Panc1 (cell line): Measurements from ENCODE around the gene ZDHHC7. TPM values are rescaled to one million over a fixed set of nuclear protein-coding genes. Genes with fewer than 3 reads are reported as not detected.

Experiments used
- ATAC-seq: fragments of 200-7000 bp; cut with Tn5 transposase; 2 replicates; pipeline ENCODE4 v1.9.1; 2020; ENCODE audit warnings: mild to moderate bottlenecking, moderate library complexity
- BruUV-seq: library from RNA; stranded (reverse); fragments of 400-500 nt; replicated peaks from 2 replicates; lab custom pipeline; 2021; lab: Mats Ljungman, UMichigan
- CTCF ChIA-PET: fragments of 300-600 bp; sonication (Branson Sonifier 250); formaldehyde crosslinking; loops from one replicate; lab custom pipeline; 2022; ENCODE audit warnings: antibody characterized with exemption; lab: Charles Lee
- POLR2A ChIA-PET: fragments of 300-600 bp; sonication (Branson Sonifier 250); formaldehyde crosslinking; loops from one replicate; lab custom pipeline; 2022; ENCODE audit warnings: antibody characterized with exemption; lab: Charles Lee
- DNase-seq: peaks from one replicate; pipeline ENCODE4 v3.0.0-alpha.2; 2010; ENCODE audit warnings: low read depth, low spot score
- H3K27ac ChIP-seq: 2 replicates; pipeline ENCODE4 v1.5.1; 2011; ENCODE audit warnings: mild to moderate bottlenecking, low read length, inconsistent platforms
- H3K27me3 ChIP-seq: fragments of 200-500 bp; sonication (Bioruptor generic); 2 replicates; pipeline ENCODE4 v1.6.0; 2014; ENCODE audit warnings: low read length, inconsistent platforms; ENCODE audit not compliant: control insufficient read depth, insufficient read depth
- H3K36me3 ChIP-seq: fragments of 200-500 bp; sonication (Bioruptor generic); 2 replicates; pipeline ENCODE4 v1.5.1; 2014; ENCODE audit warnings: inconsistent platforms, mild to moderate bottlenecking, low read length, moderate library complexity; ENCODE audit not compliant: control insufficient read depth, insufficient read depth
- H3K4me1 ChIP-seq: 2 replicates; pipeline ENCODE4 v1.5.1; 2011; ENCODE audit warnings: inconsistent platforms, mild to moderate bottlenecking, low read length, moderate library complexity; ENCODE audit not compliant: control insufficient read depth, insufficient read depth
- H3K4me3 ChIP-seq, 2 experiments: 2 replicates each; pipeline ENCODE4 v1.5.1; 2011 to 2012; ENCODE audit warnings: low read depth in 2 of 2, low read length in 2 of 2, mild to moderate bottlenecking in 2 of 2, inconsistent platforms in 1 of 2, moderate library complexity in 1 of 2
- H3K9me3 ChIP-seq: fragments of 200-500 bp; sonication (Bioruptor generic); 2 replicates; pipeline ENCODE4 v1.5.1; 2014; ENCODE audit warnings: low read depth, mild to moderate bottlenecking, inconsistent platforms, low read length, moderate library complexity; ENCODE audit not compliant: control insufficient read depth, insufficient read depth
- CTCF ChIP-seq: fragments of 450-650 bp; IDR thresholded peaks from 2 replicates; pipeline ENCODE4 v1.5.1; 2017; ENCODE audit warnings: mild to moderate bottlenecking
- POLR2AphosphoS5 ChIP-seq: IDR thresholded peaks from 2 replicates; pipeline ENCODE4 v1.6.1; 2012; ENCODE audit warnings: mild to moderate bottlenecking, low read depth, low read length, moderate library complexity
- SIN3A ChIP-seq: IDR thresholded peaks from 2 replicates; pipeline ENCODE4 v1.6.1; 2012; ENCODE audit warnings: low read depth, mild to moderate bottlenecking, low read length, moderate library complexity, borderline replicate concordance; ENCODE audit not compliant: insufficient read depth
- TCF7L2 ChIP-seq: IDR thresholded peaks from 2 replicates; pipeline ENCODE4 v1.6.1; 2011; ENCODE audit warnings: mild to moderate bottlenecking, low read depth, low read length, inconsistent platforms
- in situ Hi-C: cut with HindIII; loops from 2 replicates; pipeline ENCODE4 v1.10.0; 2016; ENCODE audit warnings: low sequenced_read_pairs, low pct_unique_long_range_greater_than_20kb
- intact Hi-C: fragments of 100-400 bp; cut with micrococcal nuclease; formaldehyde crosslinking; loops from one replicate; pipeline ENCODE4 v1.10.0; 2022; ENCODE audit not compliant: unreplicated experiment
- total RNA-seq: library from RNA; stranded (reverse); gene quantifications from one replicate; pipeline ENCODE4 v1.2.1, GENCODE V29; 2021; ENCODE audit not compliant: unreplicated experiment
- TF ChIP-seq, protein P1 (sequence below), 2 experiments: IDR thresholded peaks; 2 replicates each; pipeline ENCODE4 v1.6.1; 2011 to 2012; ENCODE audit warnings: low read depth in 2 of 2, control low read depth in 1 of 2, low read length in 1 of 2, mild to moderate bottlenecking in 1 of 2, moderate library complexity in 1 of 2; ENCODE audit not compliant: insufficient read depth in 1 of 2

Gene ZDHHC7
- total RNA-seq, 1 experiment from 2014 or later, result 71.5 TPM

- CTCF ChIA-PET, result no interaction called here
- in situ Hi-C loops, result no loop called here
Measured at GRCh38 chr16:85041219-85042166, 30.2 kb upstream of the ZDHHC7 start.

GRCh38 chr16:85040685-85041084, 29.4 kb upstream of the ZDHHC7 start:
- CTCF ChIA-PET, result no interaction called here
- BruUV-seq, result no TSS peak
- H3K4me1 ChIP-seq, result no peaks in the 10 kb centered on the region
- ATAC-seq (no peak), DNase-seq (no peak)
- H3K27me3 ChIP-seq, result no peaks in the 10 kb centered on the region
- H3K4me3 ChIP-seq, result no peak overlapping the region
- no peaks in the 10 kb centered on the region for H3K36me3 ChIP-seq
- intact Hi-C loops (no loop called here), in situ Hi-C loops (no loop called here)
- H3K27ac ChIP-seq, result no peak overlapping the region
- H3K9me3 ChIP-seq, result no peaks in the 10 kb centered on the region
- TF ChIP-seq TCF7L2, result no peak
- TF ChIP-seq CTCF, result no peak
- TF ChIP-seq, protein P1, sequence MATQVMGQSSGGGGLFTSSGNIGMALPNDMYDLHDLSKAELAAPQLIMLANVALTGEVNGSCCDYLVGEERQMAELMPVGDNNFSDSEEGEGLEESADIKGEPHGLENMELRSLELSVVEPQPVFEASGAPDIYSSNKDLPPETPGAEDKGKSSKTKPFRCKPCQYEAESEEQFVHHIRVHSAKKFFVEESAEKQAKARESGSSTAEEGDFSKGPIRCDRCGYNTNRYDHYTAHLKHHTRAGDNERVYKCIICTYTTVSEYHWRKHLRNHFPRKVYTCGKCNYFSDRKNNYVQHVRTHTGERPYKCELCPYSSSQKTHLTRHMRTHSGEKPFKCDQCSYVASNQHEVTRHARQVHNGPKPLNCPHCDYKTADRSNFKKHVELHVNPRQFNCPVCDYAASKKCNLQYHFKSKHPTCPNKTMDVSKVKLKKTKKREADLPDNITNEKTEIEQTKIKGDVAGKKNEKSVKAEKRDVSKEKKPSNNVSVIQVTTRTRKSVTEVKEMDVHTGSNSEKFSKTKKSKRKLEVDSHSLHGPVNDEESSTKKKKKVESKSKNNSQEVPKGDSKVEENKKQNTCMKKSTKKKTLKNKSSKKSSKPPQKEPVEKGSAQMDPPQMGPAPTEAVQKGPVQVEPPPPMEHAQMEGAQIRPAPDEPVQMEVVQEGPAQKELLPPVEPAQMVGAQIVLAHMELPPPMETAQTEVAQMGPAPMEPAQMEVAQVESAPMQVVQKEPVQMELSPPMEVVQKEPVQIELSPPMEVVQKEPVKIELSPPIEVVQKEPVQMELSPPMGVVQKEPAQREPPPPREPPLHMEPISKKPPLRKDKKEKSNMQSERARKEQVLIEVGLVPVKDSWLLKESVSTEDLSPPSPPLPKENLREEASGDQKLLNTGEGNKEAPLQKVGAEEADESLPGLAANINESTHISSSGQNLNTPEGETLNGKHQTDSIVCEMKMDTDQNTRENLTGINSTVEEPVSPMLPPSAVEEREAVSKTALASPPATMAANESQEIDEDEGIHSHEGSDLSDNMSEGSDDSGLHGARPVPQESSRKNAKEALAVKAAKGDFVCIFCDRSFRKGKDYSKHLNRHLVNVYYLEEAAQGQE (IDR thresholded peaks at IDR 0.05; ENCODE audit: insufficient read depth in 1 of 2, low read depth in 2 of 2, low read length in 1 of 2), result no peak
- no peak for TF ChIP-seq SIN3A
- TF ChIP-seq POLR2AphosphoS5, result no peak
- POLR2A ChIA-PET, result no interaction called here

More at GRCh38 chr16:85041219-85042166, 30.2 kb upstream of the ZDHHC7 start:
- TF ChIP-seq SIN3A, result no peak
- no peak for TF ChIP-seq POLR2AphosphoS5
- TF ChIP-seq TCF7L2, result no peak
- TF ChIP-seq CTCF, result no peak
- TF ChIP-seq, protein P1 (IDR thresholded peaks at IDR 0.05; ENCODE audit: insufficient read depth in 1 of 2, low read depth in 2 of 2, low read length in 1 of 2), result no peak
- Histone ChIP-seq H3K27ac (no peak overlapping the region), H3K36me3 (no peaks in the 10 kb centered on the region), H3K27me3 (no peaks in the 10 kb centered on the region), H3K4me3 (no peak overlapping the region), H3K9me3 (no peaks in the 10 kb centered on the region), H3K4me1 (no peaks in the 10 kb centered on the region)
- intact Hi-C loops, result no loop called here
- no peak for DNase-seq
- POLR2A ChIA-PET, result interaction anchor here (0.6 kb wide), 1 partner anchor 81 kb away, joined by 13 read pairs; no protein-coding TSS in a partner anchor
- no TSS peak for BruUV-seq
- no peak for ATAC-seq
